Breast epithelium (tissue), 3 donors: Measurements from ENCODE around the gene MIEF1.

Source experiments
- POLR2A ChIP-seq: fragments of 450-650 bp; IDR thresholded peaks from one replicate; pipeline ENCODE4 v1.6.1; 2016; ENCODE audit warnings: antibody characterized with exemption, mild to moderate bottlenecking, moderate library complexity
- POLR2AphosphoS5 ChIP-seq, 3 donors: sonication (generic); formaldehyde crosslinking; IDR thresholded peaks; one replicate each; pipeline ENCODE4 v1.6.1; 2017; ENCODE audit warnings: antibody characterized with exemption in 3 of 3
- TF ChIP-seq, protein P1 (sequence below), 3 donors: fragments of 450-650 bp; IDR thresholded peaks; one replicate each; pipeline ENCODE4 v1.5.1; 2016 to 2017; ENCODE audit warnings: antibody characterized with exemption in 3 of 3, mild to moderate bottlenecking in 3 of 3, moderate library complexity in 3 of 3

DNA sequence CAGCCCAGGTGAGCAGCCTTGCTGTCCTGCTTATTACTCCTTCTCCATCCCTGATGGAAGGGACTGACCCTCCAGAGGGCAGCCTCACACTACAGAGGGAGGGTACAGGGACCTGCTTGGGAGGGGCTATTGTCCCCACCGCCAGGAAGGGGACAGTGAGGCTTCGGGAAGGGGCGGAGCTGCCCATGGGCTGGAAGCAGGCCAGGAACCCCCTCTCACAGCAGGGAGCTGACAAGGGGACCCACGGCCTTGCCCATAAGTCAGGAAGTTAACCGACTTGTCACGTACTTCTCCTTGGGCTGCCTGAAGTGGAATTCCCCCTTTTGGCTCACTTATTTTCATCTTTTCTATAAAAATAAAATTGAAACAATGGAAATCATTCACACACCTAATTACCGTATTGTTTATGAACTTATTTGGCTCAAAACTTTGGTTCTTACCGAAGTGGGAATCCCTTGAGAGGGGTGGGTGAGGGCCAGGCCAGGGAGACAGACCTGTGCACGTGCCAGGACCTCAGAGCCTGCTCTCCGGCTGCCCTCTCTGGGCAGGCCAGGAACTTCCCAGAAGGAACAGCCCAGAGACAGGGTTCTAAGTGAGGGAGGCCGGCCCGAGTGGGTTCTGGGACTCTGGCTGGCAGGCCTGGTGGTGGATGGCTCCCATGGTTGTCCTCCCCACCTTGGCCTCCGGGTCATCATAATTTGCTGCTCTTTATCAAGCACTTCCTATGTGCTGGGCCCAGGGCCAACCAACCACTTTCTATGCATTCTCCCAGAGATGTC is 39.5 kb upstream of the MIEF1 start:
- no peak for TF ChIP-seq POLR2AphosphoS5 (IDR thresholded peaks at IDR 0.05)
- no peak for TF ChIP-seq POLR2A
- TF ChIP-seq, protein P1, sequence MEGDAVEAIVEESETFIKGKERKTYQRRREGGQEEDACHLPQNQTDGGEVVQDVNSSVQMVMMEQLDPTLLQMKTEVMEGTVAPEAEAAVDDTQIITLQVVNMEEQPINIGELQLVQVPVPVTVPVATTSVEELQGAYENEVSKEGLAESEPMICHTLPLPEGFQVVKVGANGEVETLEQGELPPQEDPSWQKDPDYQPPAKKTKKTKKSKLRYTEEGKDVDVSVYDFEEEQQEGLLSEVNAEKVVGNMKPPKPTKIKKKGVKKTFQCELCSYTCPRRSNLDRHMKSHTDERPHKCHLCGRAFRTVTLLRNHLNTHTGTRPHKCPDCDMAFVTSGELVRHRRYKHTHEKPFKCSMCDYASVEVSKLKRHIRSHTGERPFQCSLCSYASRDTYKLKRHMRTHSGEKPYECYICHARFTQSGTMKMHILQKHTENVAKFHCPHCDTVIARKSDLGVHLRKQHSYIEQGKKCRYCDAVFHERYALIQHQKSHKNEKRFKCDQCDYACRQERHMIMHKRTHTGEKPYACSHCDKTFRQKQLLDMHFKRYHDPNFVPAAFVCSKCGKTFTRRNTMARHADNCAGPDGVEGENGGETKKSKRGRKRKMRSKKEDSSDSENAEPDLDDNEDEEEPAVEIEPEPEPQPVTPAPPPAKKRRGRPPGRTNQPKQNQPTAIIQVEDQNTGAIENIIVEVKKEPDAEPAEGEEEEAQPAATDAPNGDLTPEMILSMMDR (IDR thresholded peaks at IDR 0.05): no peak
